ENCODE measurements around the gene L2HGDH. TPM values are rescaled to one million over a fixed set of nuclear protein-coding genes. Genes with fewer than 3 reads are reported as not detected.

L2HGDH gene
- total RNA-seq, 1 experiment from 2014 or later = 22.6 TPM

DNA sequence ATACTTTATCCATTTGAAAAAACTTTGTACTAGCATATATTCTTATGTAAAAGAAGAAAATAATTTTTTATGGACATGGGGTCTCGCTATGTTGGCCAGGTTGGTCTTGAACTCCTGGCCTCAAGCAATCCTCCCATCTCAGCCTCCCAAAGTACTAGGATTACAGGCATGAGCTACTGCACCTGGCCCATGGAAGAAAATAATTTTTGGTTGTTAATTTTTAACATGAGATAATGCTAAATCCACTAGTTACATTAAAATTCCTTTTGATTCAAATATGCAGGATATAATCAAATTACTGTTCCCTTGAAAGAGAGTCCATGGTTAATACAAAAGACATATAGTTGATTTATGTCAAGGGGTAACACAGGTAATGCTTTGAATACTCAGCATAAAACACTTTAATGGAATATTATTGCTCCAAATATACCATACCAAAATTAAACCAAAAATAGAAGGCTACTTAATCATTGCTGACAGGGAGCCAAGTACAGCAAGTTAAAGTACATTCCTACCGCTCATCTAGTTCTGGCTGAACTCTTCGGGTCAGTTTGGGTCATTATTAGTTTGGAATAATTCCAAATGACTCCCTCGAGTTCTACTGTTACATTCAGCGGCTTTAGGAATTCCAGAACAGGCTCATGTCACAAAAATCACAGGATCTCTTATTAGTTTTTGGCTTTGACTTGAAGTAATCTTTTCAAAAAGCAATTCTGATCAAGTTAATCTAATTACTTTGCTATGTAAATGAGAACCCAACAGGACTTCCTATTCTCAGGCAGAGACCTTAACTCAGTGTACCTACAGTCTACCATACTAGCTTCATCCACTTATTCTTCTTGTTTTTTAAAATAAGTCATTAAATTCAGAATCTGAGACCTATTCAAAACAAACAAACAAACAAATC is 86.7 kb downstream of the L2HGDH start:
- H3K18ac ChIP-seq (ENCODE audit: insufficient read length, low read depth, low read length) = no peak overlapping the region
- H4K20me1 ChIP-seq (ENCODE audit: control insufficient read depth, insufficient read depth, insufficient read length) = no peaks in the 10 kb centered on the region
- no peaks in the 10 kb centered on the region for H3K4me1 ChIP-seq (ENCODE audit: insufficient read depth, low read length)
- no peak overlapping the region for H4K5ac ChIP-seq (ENCODE audit: insufficient read length, low read depth, low read length)
- DNase-seq = no peak
- no peak overlapping the region for H3K56ac ChIP-seq (ENCODE audit: insufficient read length, low read depth, low read length)
- H3K27ac ChIP-seq (ENCODE audit: insufficient read length, low read depth, low read length) = no peak overlapping the region
- no peak overlapping the region for H3T11ph ChIP-seq (ENCODE audit: low read length)
- Mint-ChIP-seq H3K4me1 (peaks cover 32 to 34% of the 10 kb centered on the region in 2 experiments), H3K36me3 (ENCODE audit: insufficient read depth in 1 of 3, low read depth in 3 of 3) (peaks cover 8% of the 10 kb centered on the region in 3 experiments), H3K27ac (peak overlapping the region in 1 of 3 experiments; percentile 63; a peak in 1 of 7 replicates), H3K27me3 (ENCODE audit: low read depth) (no peaks in the 10 kb centered on the region), H3K9me3 (peaks cover 5 to 10% of the 10 kb centered on the region in 2 experiments), H3K4me3 (no peak overlapping the region)
- no peak overlapping the region for H2AK5ac ChIP-seq (ENCODE audit: insufficient read length, low read length)
- H3K9me3 ChIP-seq (ENCODE audit: control insufficient read depth, low read depth, low read length) = no peaks in the 10 kb centered on the region
- H4K8ac ChIP-seq (replicated peaks; ENCODE audit: insufficient read length, low read depth, low read length) = no peak overlapping the region
- 0 out of 2 replicates have a peak, but pooled peaks cover 3% of the 10 kb centered on the region for H3K79me2 ChIP-seq (ENCODE audit: insufficient read depth, low read length)
- no peak overlapping the region for H2BK5ac ChIP-seq (ENCODE audit: insufficient read length, low read length)
- H2BK120ac ChIP-seq (ENCODE audit: low read depth, low read length, poor library complexity, severe bottlenecking) = no peak overlapping the region
- H2BK12ac ChIP-seq (ENCODE audit: insufficient read length, low read depth, low read length) = no peak overlapping the region
- H3K79me1 ChIP-seq (ENCODE audit: insufficient read depth, low read depth, low read length, poor library complexity, severe bottlenecking) = no peaks in the 10 kb centered on the region
- H3K14ac ChIP-seq (ENCODE audit: insufficient read depth, low read length) = no peak overlapping the region
- WGBS (ENCODE audit: extremely low coverage, insufficient read length, low lambda C conversion rate) = no CpG with 5 or more reads among the region's 5 CpGs
- TF ChIP-seq, protein P1, sequence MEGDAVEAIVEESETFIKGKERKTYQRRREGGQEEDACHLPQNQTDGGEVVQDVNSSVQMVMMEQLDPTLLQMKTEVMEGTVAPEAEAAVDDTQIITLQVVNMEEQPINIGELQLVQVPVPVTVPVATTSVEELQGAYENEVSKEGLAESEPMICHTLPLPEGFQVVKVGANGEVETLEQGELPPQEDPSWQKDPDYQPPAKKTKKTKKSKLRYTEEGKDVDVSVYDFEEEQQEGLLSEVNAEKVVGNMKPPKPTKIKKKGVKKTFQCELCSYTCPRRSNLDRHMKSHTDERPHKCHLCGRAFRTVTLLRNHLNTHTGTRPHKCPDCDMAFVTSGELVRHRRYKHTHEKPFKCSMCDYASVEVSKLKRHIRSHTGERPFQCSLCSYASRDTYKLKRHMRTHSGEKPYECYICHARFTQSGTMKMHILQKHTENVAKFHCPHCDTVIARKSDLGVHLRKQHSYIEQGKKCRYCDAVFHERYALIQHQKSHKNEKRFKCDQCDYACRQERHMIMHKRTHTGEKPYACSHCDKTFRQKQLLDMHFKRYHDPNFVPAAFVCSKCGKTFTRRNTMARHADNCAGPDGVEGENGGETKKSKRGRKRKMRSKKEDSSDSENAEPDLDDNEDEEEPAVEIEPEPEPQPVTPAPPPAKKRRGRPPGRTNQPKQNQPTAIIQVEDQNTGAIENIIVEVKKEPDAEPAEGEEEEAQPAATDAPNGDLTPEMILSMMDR (conservative IDR thresholded peaks at IDR 0.05) = no peak
- H3K9ac ChIP-seq (ENCODE audit: extremely low read depth, insufficient read length, low read length) = no peak overlapping the region
- H3K4ac ChIP-seq (ENCODE audit: low read depth, low read length) = no peak overlapping the region
- peaks cover 2% of the 10 kb centered on the region for H3K23me2 ChIP-seq (ENCODE audit: insufficient read length, low read depth, low read length, poor library complexity, severe bottlenecking)
- no peak overlapping the region for H2BK20ac ChIP-seq (ENCODE audit: low read depth, low read length, poor library complexity, severe bottlenecking)
- H3K23ac ChIP-seq (ENCODE audit: insufficient read length, low read depth, low read length) = no peak overlapping the region
- H3K27me3 ChIP-seq (ENCODE audit: insufficient read depth, low read length) = no peaks in the 10 kb centered on the region
- no peak overlapping the region for H4K91ac ChIP-seq (ENCODE audit: insufficient read length, low read depth, low read length)
- no peak overlapping the region for H2AFZ ChIP-seq (ENCODE audit: low read length)
- H2BK15ac ChIP-seq (ENCODE audit: low read depth, low read length) = no peak overlapping the region
- peak overlapping the region; percentile 5 for H3K4me2 ChIP-seq (ENCODE audit: insufficient read depth, insufficient read length, low read length)

Measured in H9 (cell line).